Measurements from ENCODE around the gene PPIL1.

DNA sequence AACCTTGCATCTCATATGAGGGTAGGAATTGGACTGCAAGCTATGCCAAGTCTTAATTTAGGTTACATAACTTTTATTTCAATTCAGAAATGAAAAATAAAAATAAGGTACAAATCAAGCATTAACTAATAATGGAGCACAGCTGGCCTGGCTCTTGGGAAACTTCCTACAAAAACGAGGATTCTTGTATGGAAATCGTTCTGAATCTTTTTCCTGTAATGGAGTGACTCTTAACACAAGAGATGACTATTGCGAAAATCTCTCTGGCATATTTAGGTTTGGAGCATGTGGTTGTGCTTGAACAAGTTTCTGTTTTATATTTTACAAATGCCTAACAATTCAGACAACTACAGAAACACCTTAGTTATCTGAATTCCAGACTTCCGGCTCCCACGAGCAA lies 45.9 kb upstream of the PPIL1 start:
- TF ChIP-seq CTCF (conservative IDR thresholded peaks at IDR 0.05; ENCODE audit: low read depth, low read length) (no peak), EZH2 (IDR thresholded peaks at IDR 0.05; ENCODE audit: borderline replicate concordance, low read depth, low read length, poor library complexity, severe bottlenecking) (no peak)
